Measurements from ENCODE around the gene RAB8A. TPM values are rescaled to one million over a fixed set of nuclear protein-coding genes. Genes with fewer than 3 reads are reported as not detected.
"Not testable (repeated sequence)": the region's sequence is repeated elsewhere in the genome, so short reads cannot be mapped to it uniquely, and the experiment has no call there.

RAB8A gene
- total RNA-seq, 1 donor, result 107 TPM

DNA sequence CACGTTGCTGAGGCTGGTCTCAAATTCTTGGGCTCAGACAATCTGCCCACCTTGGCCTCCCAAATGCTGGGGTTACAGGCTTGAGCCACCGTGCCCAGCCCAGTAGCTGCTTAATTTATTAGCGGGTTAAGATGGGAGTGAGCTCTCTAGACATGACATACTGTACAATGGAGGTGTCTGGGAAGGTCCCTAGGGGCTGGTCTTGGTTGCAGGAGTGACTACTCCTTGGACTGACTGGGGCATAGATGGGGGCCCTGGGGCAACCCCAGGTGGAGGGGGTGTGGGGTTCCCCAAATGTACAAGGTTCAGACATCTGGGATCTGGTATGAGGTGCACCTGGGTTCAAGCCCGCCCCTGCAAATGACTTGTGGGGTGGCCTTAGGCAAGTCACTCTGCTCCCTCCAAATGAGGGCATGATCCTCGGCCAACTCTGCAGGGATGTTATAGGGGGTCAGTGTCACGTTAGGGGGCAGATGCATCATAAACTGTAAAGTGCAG is 48.8 kb downstream of the RAB8A start:
- no peaks in the 10 kb centered on the region for H3K27me3 ChIP-seq (ENCODE audit: insufficient read depth, low read length)
- no peak overlapping the region for H3K4me3 ChIP-seq (ENCODE audit: low read length)
- H3K9me3 ChIP-seq (ENCODE audit: low read depth, low read length), result no peaks in the 10 kb centered on the region
- H3K4me1 ChIP-seq (ENCODE audit: insufficient read depth, low read length), result peaks cover 20% of the 10 kb centered on the region

DNA sequence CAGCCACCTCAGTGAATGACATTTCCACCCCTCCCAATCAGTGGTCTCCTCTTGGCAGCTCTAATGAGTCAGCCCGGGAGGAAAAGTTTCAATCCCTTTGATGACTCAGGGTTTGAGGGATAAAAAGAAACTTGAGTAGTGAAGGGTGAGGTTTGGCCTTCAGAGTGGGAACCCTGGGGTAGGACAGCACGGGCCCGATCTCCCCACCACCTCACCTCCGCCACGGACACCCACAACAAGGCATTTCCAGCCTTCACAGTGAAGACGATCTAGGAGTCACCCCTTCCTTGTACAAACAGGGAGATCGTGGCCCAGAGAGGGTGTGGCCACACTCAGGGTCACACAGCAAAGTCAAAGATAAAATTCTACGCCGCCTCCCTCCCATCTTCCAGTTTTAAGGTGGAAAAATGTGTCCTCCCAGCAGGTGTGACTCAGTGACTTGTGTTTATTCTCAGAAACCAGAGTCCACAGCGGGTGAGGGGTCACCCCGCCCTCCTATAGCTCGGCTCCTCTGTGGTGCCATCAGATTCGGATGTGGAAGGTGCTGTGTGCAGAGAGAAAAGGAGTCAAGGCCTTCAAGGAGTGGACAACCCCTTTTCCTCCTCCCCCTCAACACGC is 49.4 kb downstream of the RAB8A start:
- H3K4me1 ChIP-seq (ENCODE audit: insufficient read depth, low read length), result peaks cover 14% of the 10 kb centered on the region
- H3K9me3 ChIP-seq (ENCODE audit: low read depth, low read length), result no peaks in the 10 kb centered on the region
- H3K27me3 ChIP-seq (ENCODE audit: insufficient read depth, low read length), result no peaks in the 10 kb centered on the region
- H3K4me3 ChIP-seq (ENCODE audit: low read length), result no peak overlapping the region

GRCh38 chr19:16161840-16162239 is 50.2 kb downstream of the RAB8A start:
- H3K4me3 ChIP-seq (ENCODE audit: low read length), result no peak overlapping the region
- no peaks in the 10 kb centered on the region for H3K27me3 ChIP-seq (ENCODE audit: insufficient read depth, low read length)
- peaks cover 7% of the 10 kb centered on the region for H3K4me1 ChIP-seq (ENCODE audit: insufficient read depth, low read length)
- H3K9me3 ChIP-seq (ENCODE audit: low read depth, low read length), result no peaks in the 10 kb centered on the region

- no peaks in the 10 kb centered on the region for H3K27me3 ChIP-seq (ENCODE audit: insufficient read depth, low read length)
Measured at GRCh38 chr19:16164222-16164890, 52.7 kb downstream of the RAB8A start.

DNA sequence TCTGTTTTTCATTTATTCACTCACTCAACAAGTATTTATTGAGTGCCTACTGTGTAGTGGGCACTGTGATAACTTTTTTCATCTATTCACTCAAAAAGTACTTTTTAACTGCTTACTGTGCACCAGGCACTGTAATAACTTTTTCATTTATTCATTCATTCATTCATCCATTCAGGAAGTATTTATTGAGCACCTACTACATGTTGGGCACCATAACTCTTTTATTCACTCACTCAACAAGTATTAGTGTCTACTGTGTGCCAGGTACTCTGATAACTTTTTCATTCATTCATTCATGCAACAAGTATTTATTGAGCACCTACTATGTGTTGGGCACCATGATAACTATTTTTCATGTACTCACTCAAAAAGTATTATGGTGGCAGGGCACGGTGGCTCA is 54.7 kb downstream of the RAB8A start:
- Histone ChIP-seq H3K4me3 (ENCODE audit: low read length) (no peak overlapping the region), H3K4me1 (ENCODE audit: insufficient read depth, low read length) (peaks cover 16% of the 10 kb centered on the region), H3K9me3 (ENCODE audit: low read depth, low read length) (no peaks in the 10 kb centered on the region), H3K27me3 (ENCODE audit: insufficient read depth, low read length) (no peaks in the 10 kb centered on the region)

More at GRCh38 chr19:16164222-16164890, 52.7 kb downstream of the RAB8A start:
- Histone ChIP-seq H3K4me1 (ENCODE audit: insufficient read depth, low read length) (peaks cover 21% of the 10 kb centered on the region), H3K4me3 (ENCODE audit: low read length) (no peak overlapping the region), H3K9me3 (ENCODE audit: low read depth, low read length) (no peaks in the 10 kb centered on the region)

DNA sequence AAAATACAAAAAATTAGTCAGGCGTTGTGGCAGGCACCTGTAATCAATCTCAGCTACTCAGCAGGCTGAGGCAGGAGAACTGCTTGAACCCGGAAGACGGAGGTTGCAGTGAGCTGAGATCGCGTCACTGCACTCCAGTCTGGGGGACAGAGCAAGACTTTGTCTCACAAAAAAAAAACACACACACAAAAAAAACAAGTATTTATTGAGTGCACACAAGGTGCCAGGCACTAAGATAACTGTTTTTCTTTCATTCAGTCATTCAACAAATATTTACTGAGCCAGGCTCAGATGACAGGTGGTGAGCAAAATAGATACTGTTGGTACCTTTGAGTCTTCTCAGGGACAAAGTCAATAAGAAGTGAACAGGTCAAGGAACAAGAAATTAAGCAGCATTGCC is 55.4 kb downstream of the RAB8A start:
- Histone ChIP-seq H3K4me3 (ENCODE audit: low read length) (no peak overlapping the region), H3K9me3 (ENCODE audit: low read depth, low read length) (no peaks in the 10 kb centered on the region), H3K4me1 (ENCODE audit: insufficient read depth, low read length) (peaks cover 16% of the 10 kb centered on the region), H3K27me3 (ENCODE audit: insufficient read depth, low read length) (no peaks in the 10 kb centered on the region)

DNA sequence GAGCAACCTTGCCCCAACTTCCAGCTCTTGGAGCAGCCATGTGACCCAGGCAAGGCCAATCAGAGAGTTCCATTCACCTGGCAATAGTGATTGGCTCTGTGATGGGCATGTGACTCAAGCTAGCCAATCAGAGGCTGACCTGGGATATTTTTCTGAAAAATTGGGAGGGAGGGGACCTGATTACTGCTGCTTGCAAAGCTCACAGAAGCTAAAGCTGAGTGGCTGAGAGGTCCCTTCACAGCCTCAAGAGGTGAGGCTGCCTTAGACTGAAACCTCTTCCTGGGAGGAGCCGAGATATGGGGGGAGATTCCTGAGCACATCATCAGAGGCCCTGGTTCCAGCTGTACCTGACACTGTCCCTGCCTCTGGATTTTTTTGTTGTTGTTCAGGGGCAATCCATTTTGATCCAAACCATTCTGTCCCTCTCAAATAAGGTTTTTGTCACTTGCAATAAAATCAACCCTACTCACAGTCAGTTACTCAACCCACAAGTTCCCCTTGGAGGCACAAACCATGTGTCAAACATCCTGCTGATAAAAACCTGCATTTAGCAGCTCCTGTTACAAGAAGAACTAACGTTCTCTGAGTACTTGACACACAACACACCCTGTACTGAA is 56.9 kb downstream of the RAB8A start:
- Histone ChIP-seq H3K9me3 (ENCODE audit: low read depth, low read length) (no peaks in the 10 kb centered on the region), H3K4me3 (ENCODE audit: low read length) (no peak overlapping the region), H3K4me1 (ENCODE audit: insufficient read depth, low read length) (peaks cover 22% of the 10 kb centered on the region), H3K27me3 (ENCODE audit: insufficient read depth, low read length) (no peaks in the 10 kb centered on the region)

DNA sequence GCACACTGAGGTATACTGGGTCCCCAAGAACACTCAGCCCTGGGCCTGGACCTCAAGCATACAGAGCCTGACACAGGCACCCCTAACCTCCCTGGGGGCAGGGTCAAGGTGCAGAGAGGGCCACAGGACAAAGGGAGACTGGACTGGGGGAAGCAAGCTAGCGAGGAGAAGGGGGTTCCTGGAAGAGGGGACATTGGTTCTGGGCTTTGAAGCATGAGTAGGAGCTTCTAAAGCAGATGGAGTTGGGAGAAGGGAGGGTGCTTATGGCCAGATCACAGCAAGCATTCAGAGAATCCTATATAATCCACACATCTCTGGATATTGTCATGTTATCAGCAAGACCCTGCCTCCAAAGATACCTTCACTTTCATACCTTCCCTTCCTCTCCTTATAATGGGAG is 58.4 kb downstream of the RAB8A start:
- H3K27me3 ChIP-seq (ENCODE audit: insufficient read depth, low read length), result no peaks in the 10 kb centered on the region
- H3K4me3 ChIP-seq (ENCODE audit: low read length), result no peak overlapping the region
- H3K4me1 ChIP-seq (ENCODE audit: insufficient read depth, low read length), result peaks cover 22% of the 10 kb centered on the region
- no peaks in the 10 kb centered on the region for H3K9me3 ChIP-seq (ENCODE audit: low read depth, low read length)

DNA sequence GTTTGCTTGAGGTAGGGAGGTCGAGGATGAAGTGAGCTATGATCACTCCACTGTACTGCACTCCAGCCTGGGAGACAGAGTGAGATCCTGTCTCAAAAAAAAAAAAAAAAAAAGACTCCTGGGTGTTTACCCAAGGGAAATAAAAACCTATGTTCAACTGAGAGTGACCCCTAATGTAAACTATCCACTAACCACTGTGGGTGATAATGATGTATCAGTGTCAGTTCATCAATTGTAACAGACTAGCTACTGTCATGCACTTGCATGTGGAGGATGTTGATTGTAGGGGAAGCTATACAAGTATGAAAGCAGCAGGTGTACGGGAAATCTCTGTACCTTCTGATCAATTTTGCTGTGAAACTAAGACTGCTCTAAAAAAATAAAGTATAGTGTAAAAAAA is 64.3 kb downstream of the RAB8A start:
- H3K4me1 ChIP-seq (ENCODE audit: insufficient read depth, low read length), result peaks cover 6% of the 10 kb centered on the region
- H3K9me3 ChIP-seq (ENCODE audit: low read depth, low read length), result no peaks in the 10 kb centered on the region
- no peaks in the 10 kb centered on the region for H3K27me3 ChIP-seq (ENCODE audit: insufficient read depth, low read length)
- H3K4me3 ChIP-seq (ENCODE audit: low read length), result no peak overlapping the region

- peaks cover 14% of the 10 kb centered on the region for H3K4me1 ChIP-seq (ENCODE audit: insufficient read depth, low read length)
- not testable (repeated sequence) for H3K4me3 ChIP-seq (ENCODE audit: low read length); H3K9me3 ChIP-seq (ENCODE audit: low read depth, low read length); H3K27me3 ChIP-seq (ENCODE audit: insufficient read depth, low read length)
Measured at GRCh38 chr19:16178866-16179265, 67.2 kb downstream of the RAB8A start.

DNA sequence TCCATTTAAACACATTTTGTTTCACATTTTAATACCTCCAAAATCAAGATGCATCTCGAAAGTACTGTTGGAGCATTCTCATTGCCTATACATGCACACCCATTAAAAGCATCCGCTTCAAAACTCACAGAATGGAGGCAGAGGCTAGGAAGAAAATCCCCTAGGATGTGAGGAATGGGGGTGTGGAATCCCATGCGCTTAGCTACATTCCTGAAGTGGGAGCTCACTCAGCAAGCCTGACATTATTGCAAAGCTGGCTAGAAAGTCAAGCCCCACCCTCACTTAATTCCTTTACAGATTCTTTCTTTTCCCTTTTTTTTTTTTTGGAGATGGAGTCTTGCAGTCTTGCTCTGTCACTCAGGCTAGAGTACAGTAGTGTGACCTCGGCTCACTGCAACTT is 68.9 kb downstream of the RAB8A start:
- Histone ChIP-seq H3K4me1 (ENCODE audit: insufficient read depth, low read length) (peaks cover 17% of the 10 kb centered on the region), H3K27me3 (ENCODE audit: insufficient read depth, low read length) (no peaks in the 10 kb centered on the region), H3K4me3 (ENCODE audit: low read length) (no peak overlapping the region), H3K9me3 (ENCODE audit: low read depth, low read length) (no peaks in the 10 kb centered on the region)

Other genes starting within 250 kb of the RAB8A start
- gene CYP4F2, start 213.8 kb upstream of the RAB8A start, total RNA-seq, result not detected
- not detected for gene CYP4F11, start 177.4 kb upstream of the RAB8A start, total RNA-seq
- not detected for gene OR10H4, start 162.9 kb upstream of the RAB8A start, total RNA-seq
- gene TPM4, start 35.4 kb upstream of the RAB8A start, total RNA-seq, result 180 TPM
- gene HSH2D, start 31.8 kb downstream of the RAB8A start, total RNA-seq, result 32.2 TPM
- gene CIB3, start 61.6 kb downstream of the RAB8A start, total RNA-seq, result not detected
- 84.5 TPM for gene FAM32A, start 73.5 kb downstream of the RAB8A start, total RNA-seq
- 43.8 TPM for gene AP1M1, start 86.0 kb downstream of the RAB8A start, total RNA-seq
- gene KLF2, start 212.9 kb downstream of the RAB8A start, total RNA-seq, result 184 TPM

Measured in mononuclear cell (primary cell).